OCI-LY3 (cell line): Measurements from ENCODE around the gene SLC5A3.

ENCODE experiments used
- EZH2phosphoT487 ChIP-seq: fragments of 200-600 bp; shearing (Covaris generic); IDR thresholded peaks from 2 replicates; pipeline ENCODE4 v1.6.1; 2018; ENCODE audit warnings: antibody characterized with exemption, mixed run types, low read depth
- TF ChIP-seq, protein P1 (sequence below): fragments of 200-600, 300-600 bp; sonication (generic); IDR thresholded peaks from 2 replicates; pipeline ENCODE4 v1.5.1; 2014; ENCODE audit warnings: antibody characterized with exemption, low read length, low read depth

DNA sequence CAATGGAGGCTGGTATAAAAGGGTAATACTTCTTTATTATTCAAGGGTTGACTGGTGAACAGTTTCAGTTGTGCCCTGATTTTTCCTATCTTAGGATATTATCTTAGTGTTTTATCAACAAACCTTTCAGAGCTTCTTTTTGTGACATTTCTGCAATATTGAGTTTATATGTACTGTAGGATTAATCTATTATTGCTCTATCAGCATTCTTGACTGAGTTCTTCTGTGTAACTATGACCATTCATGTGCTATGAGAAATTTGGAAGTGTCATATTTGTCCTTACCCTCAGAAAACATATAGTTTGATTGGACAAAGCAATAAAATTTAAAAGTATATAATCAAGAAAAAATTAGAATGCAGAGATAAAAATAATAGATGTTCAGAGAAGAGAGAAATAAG lies 25.5 kb upstream of the SLC5A3 start:
- TF ChIP-seq, protein P1, sequence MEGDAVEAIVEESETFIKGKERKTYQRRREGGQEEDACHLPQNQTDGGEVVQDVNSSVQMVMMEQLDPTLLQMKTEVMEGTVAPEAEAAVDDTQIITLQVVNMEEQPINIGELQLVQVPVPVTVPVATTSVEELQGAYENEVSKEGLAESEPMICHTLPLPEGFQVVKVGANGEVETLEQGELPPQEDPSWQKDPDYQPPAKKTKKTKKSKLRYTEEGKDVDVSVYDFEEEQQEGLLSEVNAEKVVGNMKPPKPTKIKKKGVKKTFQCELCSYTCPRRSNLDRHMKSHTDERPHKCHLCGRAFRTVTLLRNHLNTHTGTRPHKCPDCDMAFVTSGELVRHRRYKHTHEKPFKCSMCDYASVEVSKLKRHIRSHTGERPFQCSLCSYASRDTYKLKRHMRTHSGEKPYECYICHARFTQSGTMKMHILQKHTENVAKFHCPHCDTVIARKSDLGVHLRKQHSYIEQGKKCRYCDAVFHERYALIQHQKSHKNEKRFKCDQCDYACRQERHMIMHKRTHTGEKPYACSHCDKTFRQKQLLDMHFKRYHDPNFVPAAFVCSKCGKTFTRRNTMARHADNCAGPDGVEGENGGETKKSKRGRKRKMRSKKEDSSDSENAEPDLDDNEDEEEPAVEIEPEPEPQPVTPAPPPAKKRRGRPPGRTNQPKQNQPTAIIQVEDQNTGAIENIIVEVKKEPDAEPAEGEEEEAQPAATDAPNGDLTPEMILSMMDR, result no peak
- TF ChIP-seq EZH2phosphoT487, result no peak
